Keratinocyte (primary cell): ENCODE measurements around the gene SLC19A3.

Source experiments
- EZH2 ChIP-seq: IDR thresholded peaks from one replicate; pipeline ENCODE4 v1.6.1; 2012; ENCODE audit warnings: inconsistent platforms, mild to moderate bottlenecking, low read length, moderate library complexity
- TF ChIP-seq, protein P1 (sequence below), 3 experiments: IDR thresholded peaks in 1 of 3; conservative IDR thresholded peaks in 1 of 3; optimal IDR thresholded peaks in 1 of 3; 2 replicates in 2 of 3; 3 replicates in 1 of 3; pipeline versions ENCODE3 to v1.5.1; 2011; ENCODE audit warnings: low read length in 3 of 3, mild to moderate bottlenecking in 3 of 3, moderate library complexity in 2 of 3, control low read depth in 1 of 3, inconsistent platforms in 1 of 3; ENCODE audit not compliant: insufficient read depth in 2 of 3; ENCODE audit errors: extremely low read depth in 1 of 3

DNA sequence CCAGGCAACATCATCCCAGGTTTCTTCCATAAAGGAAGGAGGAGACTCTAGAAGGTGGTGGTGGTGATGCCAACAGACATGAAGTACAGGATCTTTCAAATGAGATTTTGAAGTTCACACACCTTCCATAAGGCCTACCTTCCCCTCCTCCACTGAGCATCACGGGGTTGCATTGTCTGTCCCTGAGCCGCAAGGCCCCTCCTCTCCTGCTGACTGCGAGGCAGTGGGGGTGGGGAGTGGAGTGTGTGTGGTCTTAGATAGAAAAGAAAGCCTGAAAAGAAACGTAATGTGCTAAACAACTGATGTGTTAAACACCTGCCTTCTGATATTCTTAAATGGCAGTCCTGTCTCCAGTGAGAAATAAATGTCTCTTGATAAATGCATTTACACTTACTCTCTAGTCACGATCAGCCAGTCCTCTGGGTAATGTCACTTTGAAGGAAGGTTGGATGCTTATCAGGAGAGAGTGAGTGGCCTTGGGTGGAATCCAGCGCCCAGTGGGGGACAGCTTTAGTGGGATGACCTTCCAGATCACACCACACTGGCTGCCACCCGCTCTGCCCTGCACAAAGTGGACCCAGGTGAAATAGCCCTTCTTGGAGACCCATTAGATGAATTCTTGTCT is 56.7 kb downstream of the SLC19A3 start:
- TF ChIP-seq EZH2 = no peak
- TF ChIP-seq, protein P1, sequence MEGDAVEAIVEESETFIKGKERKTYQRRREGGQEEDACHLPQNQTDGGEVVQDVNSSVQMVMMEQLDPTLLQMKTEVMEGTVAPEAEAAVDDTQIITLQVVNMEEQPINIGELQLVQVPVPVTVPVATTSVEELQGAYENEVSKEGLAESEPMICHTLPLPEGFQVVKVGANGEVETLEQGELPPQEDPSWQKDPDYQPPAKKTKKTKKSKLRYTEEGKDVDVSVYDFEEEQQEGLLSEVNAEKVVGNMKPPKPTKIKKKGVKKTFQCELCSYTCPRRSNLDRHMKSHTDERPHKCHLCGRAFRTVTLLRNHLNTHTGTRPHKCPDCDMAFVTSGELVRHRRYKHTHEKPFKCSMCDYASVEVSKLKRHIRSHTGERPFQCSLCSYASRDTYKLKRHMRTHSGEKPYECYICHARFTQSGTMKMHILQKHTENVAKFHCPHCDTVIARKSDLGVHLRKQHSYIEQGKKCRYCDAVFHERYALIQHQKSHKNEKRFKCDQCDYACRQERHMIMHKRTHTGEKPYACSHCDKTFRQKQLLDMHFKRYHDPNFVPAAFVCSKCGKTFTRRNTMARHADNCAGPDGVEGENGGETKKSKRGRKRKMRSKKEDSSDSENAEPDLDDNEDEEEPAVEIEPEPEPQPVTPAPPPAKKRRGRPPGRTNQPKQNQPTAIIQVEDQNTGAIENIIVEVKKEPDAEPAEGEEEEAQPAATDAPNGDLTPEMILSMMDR (optimal IDR thresholded peaks at IDR 0.05 in 1 of 3, IDR thresholded peaks at IDR 0.05 in 1 of 3, conservative IDR thresholded peaks at IDR 0.05 in 1 of 3; ENCODE audit: extremely low read depth in 1 of 3, insufficient read depth in 2 of 3, low read length in 3 of 3) = no peak
